Loucy (cell line): ENCODE data around the gene CARD19.

Experiments used
- H2AFZ ChIP-seq: fragments of 200-600 bp; sonication (generic); 2 replicates; pipeline ENCODE4 v1.6.0; 2016; ENCODE audit warnings: antibody characterized with exemption, mild to moderate bottlenecking, low read length, moderate library complexity
- H3F3A ChIP-seq: fragments of 200-600 bp; 2 replicates; pipeline ENCODE4 v1.6.0; 2016; ENCODE audit warnings: antibody characterized with exemption, low read depth, mild to moderate bottlenecking
- H3K27me3 ChIP-seq: fragments of 200-600 bp; sonication (generic); 2 replicates; pipeline ENCODE4 v1.6.1; 2014; ENCODE audit warnings: low read length, mild to moderate bottlenecking; ENCODE audit not compliant: insufficient read depth, poor library complexity, severe bottlenecking
- H3K36me3 ChIP-seq: fragments of 200-600 bp; sonication (generic); 2 replicates; pipeline ENCODE4 v1.6.1; 2016; ENCODE audit warnings: low read length; ENCODE audit not compliant: insufficient read depth
- H3K4me1 ChIP-seq: fragments of 200-600 bp; sonication (generic); 2 replicates; pipeline ENCODE4 v1.5.1; 2014; ENCODE audit warnings: low read length, mild to moderate bottlenecking; ENCODE audit not compliant: insufficient read depth, poor library complexity, severe bottlenecking
- H3K4me2 ChIP-seq: fragments of 200-600 bp; sonication (generic); 2 replicates; pipeline ENCODE4 v1.6.0; 2014; ENCODE audit warnings: antibody characterized with exemption, low read length, low read depth, mild to moderate bottlenecking; ENCODE audit not compliant: poor library complexity, severe bottlenecking
- H3K4me3 ChIP-seq: fragments of 200-600 bp; sonication (generic); 2 replicates; pipeline ENCODE4 v1.5.1; 2014; ENCODE audit warnings: low read length, mild to moderate bottlenecking, mixed read lengths; ENCODE audit not compliant: poor library complexity, severe bottlenecking
- H3K79me2 ChIP-seq: fragments of 200-600 bp; sonication (generic); 2 replicates; pipeline ENCODE4 v1.6.1; 2014; ENCODE audit warnings: low read length; ENCODE audit not compliant: insufficient read depth
- H3K9ac ChIP-seq: fragments of 200-600 bp; sonication (generic); 2 replicates; pipeline ENCODE4 v1.6.0; 2014; ENCODE audit warnings: mild to moderate bottlenecking, low read depth, low read length, moderate library complexity; ENCODE audit not compliant: poor library complexity, severe bottlenecking
- H3K9me2 ChIP-seq: fragments of 200-600 bp; sonication (generic); replicated peaks from 2 replicates; pipeline ENCODE4 v1.6.1; 2016; ENCODE audit warnings: low read depth, low read length, mixed read lengths
- H3K9me3 ChIP-seq: fragments of 200-600 bp; sonication (generic); 2 replicates; pipeline ENCODE4 v1.6.1; 2014; ENCODE audit warnings: mild to moderate bottlenecking, antibody characterized with exemption, low read length, low read depth; ENCODE audit not compliant: insufficient read depth
- H4K20me1 ChIP-seq: fragments of 200-600 bp; sonication (generic); 2 replicates; pipeline ENCODE4 v1.6.0; 2014; ENCODE audit warnings: antibody characterized with exemption, low read length, mild to moderate bottlenecking; ENCODE audit not compliant: insufficient read depth, poor library complexity, severe bottlenecking
- CTCF ChIP-seq: fragments of 200-600 bp; sonication (generic); conservative IDR thresholded peaks from 2 replicates; pipeline ENCODE4 v1.5.1; 2014; ENCODE audit warnings: mild to moderate bottlenecking, antibody characterized with exemption, low read length
- EZH2phosphoT487 ChIP-seq: fragments of 200-600 bp; IDR thresholded peaks from 2 replicates; pipeline ENCODE4 v1.6.1; 2018; ENCODE audit warnings: antibody characterized with exemption, mild to moderate bottlenecking, moderate library complexity, borderline replicate concordance

Gene CARD19

GRCh38 chr9:93133681-93134014 is 37.6 kb downstream of the CARD19 start:
- Histone ChIP-seq H3K79me2 (no peaks in the 10 kb centered on the region), H3K4me3 (peak overlapping the region; percentile 77), H3K36me3 (no peaks in the 10 kb centered on the region), H3K4me2 (peak overlapping the region; percentile 87), H3K9ac (peak overlapping the region; percentile 66), H2AFZ (peak overlapping the region; percentile 92), H3K4me1 (peaks cover 14% of the 10 kb centered on the region), H3K9me3 (no peaks in the 10 kb centered on the region), H4K20me1 (no peaks in the 10 kb centered on the region), H3K27me3 (no peaks in the 10 kb centered on the region), H3K9me2 (no peaks in the 10 kb centered on the region), H3F3A (no peaks in the 10 kb centered on the region)
- TF ChIP-seq EZH2phosphoT487 (no peak), CTCF (no peak)

DNA sequence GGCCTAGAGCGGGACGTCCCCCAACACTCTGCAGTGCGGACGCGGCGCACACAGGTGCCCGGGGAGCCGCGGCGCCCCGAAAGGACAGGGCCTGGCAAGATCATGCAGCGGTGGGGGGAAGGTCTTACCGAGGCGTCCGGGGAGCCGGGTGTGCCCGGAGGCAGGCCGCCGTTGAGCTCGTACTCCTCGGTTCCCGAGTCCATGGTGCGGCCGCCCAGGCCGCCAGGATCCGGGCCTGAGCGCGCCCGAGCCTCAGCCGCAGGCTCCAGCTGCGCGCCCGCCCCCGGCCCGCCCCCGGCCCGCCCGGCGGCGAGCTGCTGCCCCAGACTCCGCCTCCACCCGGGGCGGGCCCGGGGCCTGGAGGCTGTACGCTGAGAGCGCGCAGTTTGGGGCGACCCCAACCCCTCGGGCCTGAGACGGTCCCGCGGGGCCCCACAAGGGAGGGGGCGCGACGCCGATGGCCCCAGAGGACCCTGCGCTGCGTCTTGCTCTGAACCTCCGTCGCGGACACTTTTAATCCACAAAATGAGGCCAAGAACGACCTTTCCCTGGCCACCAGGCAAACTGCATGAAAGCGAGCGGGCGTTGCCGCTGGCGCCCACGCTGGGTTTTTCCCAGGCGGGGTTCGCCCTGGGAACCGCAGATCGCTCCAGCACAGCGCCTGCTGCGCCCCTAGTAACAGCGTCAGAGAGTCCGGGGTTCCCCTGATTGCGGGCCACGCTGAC is 38.2 kb downstream of the CARD19 start, which contains the start of gene NINJ1:
TSS of gene NINJ1 (minus strand) at position 237 of the 725 bp plus-strand sequence. CDS start at position 203, 34 bp downstream.
- H2AFZ ChIP-seq: peak within 1 kb of the TSS; percentile 92
- H3K9ac ChIP-seq: peak within 1 kb of the TSS; percentile 66
- peak within 1 kb of the TSS; percentile 77 for H3K4me3 ChIP-seq
- H3K27me3 ChIP-seq: no peaks in the 10 kb centered on the region
- H3K36me3 ChIP-seq: no peaks in the 10 kb centered on the region
- no peaks in the 10 kb centered on the region for H3K9me2 ChIP-seq
- H3K4me1 ChIP-seq: peaks cover 14% of the 10 kb centered on the region
- peak within 1 kb of the TSS; percentile 87 for H3K4me2 ChIP-seq
- H3K79me2 ChIP-seq: no peaks in the 10 kb centered on the region
- no peaks in the 10 kb centered on the region for H3F3A ChIP-seq
- H3K9me3 ChIP-seq: no peaks in the 10 kb centered on the region
- no peak for TF ChIP-seq EZH2phosphoT487
- TF ChIP-seq CTCF: no peak
- no peaks in the 10 kb centered on the region for H4K20me1 ChIP-seq

DNA sequence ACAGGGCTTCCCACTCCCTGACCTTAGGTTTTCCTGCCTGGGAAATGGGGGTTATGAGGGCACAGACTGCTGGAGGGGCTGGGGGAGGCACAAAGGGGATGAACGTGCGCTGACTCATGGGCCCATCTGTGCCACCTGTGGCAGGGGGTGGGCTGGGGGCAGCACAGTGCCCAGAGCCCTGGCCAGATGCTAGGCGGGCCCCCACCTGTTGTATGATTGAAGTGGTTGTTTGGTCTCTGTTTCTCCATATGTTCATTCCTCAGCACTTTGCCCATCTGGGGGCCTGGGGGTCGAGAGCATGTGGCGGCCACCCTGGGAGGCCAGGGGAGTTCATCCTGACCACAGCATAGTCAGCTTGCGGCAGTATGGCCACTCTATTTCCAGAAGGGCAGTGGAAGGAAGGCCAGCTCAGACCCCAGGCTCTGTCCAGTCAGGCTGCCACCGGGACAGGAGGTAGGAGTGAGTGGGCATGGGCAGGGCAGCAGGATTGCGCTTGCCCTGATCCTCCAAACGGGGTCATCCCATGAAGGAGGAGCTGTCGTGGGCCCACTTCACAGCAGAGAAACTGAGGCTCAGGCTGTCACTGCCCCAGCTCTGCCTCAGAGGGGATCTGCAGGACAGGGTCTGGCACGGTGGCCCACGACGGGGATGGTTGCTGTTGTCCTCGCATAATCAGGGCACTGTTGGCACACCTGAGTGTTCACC is 38.9 kb downstream of the CARD19 start:
- Histone ChIP-seq H4K20me1 (no peaks in the 10 kb centered on the region), H3K9ac (peak overlapping the region; percentile 66), H3K4me1 (peaks cover 14% of the 10 kb centered on the region), H3F3A (no peaks in the 10 kb centered on the region), H3K27me3 (no peaks in the 10 kb centered on the region), H3K9me2 (no peaks in the 10 kb centered on the region), H3K4me3 (peak overlapping the region; percentile 77), H2AFZ (peak overlapping the region; percentile 87), H3K79me2 (no peaks in the 10 kb centered on the region), H3K9me3 (no peaks in the 10 kb centered on the region), H3K36me3 (no peaks in the 10 kb centered on the region), H3K4me2 (peak overlapping the region; percentile 87)
- TF ChIP-seq EZH2phosphoT487: no peak
- TF ChIP-seq CTCF: no peak
